GM18517 (cell line): ENCODE results near the gene OR4D1.
"Not testable (repeated sequence)": the region's sequence is repeated elsewhere in the genome, so short reads cannot be mapped to it uniquely, and the experiment has no call there.

ENCODE experiments used
- ATAC-seq: cut with Tn5 transposase; IDR thresholded peaks from one replicate; pipeline ENCODE4 v1.9.1; 2021; ENCODE audit warnings: mild to moderate bottlenecking, moderate library complexity; ENCODE audit not compliant: unreplicated experiment

Gene OR4D1

DNA sequence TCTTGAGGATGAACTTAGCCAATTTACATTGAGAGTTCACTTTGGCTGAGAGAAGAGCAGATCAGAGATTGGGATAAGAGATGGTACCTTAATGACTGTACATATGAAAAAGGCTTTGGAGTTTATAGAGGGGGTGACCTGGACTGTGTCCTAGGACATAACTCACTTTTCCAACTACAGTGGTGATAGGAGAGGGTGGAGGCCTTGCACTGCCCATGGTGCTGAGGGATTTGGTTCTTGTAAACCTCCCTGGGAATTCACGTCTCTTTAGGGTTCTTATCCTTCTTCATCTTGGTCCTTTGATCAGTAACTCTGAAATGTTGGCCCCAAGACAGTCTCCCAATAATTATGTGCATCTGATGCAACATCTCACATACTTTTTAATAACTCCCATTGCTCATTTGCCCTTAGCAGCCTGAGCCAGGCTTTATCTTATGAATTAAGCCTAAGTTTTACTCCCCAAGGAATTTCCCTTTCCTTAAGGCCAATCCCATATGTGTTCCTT is at the start of gene OR4D1:
OR4D1 (plus strand) TSS at position 455 of the 505 bp plus-strand sequence. CDS start 6,770 bp downstream, outside the sequence.
- ATAC-seq: no peak

DNA sequence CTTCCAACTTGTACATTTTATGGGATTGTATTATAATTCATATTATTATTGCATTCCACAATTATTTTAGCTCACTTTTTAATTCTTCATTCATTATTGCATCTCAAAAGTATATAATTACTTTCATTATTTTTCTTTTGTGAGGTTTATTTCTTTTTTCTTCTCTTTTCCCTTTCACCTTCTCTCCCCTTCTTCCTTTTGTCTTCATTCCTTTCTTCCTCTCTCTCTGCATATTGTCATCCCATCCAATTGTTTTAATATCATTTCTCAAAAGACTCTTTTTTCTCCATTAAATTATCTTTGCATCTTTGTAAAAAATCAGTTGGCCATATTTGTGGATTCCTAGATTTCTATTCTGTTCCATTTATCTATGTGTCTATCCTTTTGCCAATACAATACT is 47.7 kb upstream of the OR4D1 start:
- no peak for ATAC-seq

DNA sequence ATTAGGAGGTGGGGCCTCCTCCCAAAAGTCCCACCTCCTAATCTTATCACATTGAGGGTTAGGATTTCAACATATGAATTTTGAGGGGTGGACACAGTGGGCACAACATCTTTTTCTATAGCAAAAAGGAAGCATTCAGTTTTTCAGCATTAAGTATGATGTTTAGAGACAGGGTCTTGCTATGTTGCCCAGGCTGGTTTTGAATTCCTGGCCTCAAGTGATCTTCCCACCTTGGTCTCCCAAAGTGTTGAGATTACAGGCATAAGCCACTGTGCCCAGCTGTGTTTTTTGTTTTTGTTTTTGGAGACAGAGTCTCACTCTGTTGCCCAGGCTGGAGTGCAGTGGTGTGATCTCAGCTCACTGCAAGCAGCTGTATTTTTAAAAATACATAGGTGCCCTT is 46.3 kb upstream of the OR4D1 start:
- not testable (repeated sequence) for ATAC-seq

DNA sequence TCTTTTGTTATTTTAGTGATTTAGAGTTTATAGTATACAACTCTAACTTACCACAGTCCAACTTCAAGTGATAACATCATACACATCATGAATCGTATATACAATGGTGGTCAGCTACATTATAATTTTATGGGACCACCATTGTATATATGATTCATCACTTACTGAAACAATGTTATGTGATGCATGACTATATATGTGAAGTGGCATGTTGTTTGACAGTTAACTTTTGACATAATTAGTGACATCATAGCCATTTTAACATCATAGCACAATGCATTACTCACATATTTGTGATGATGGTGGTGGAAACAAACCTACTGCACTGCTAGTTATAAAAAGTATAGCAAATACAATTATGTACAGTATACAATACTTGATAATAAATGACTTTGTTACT is 43.1 kb upstream of the OR4D1 start:
- ATAC-seq: no peak

DNA sequence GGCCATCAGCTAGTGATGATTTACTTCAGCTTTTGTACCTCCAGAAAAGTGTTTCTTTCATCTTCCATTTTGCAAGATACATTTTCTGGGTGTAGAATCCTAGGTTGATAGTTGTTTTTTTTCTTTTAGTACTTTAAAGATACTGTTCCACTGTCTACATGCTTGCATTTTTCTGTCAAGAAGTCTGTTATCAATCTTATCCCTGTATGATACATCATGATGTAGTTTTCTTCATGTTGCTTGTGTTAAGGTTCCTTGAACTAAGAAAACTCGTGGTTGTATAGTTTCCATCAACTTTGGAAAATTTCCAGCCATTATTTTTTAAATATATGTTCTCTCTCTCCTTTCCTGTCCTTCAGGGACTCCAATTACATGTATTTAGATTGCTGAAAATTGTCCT is 40.9 kb upstream of the OR4D1 start:
- ATAC-seq: no peak

- no peak for ATAC-seq
Observed at GRCh38 chr17:58109197-58109596, 39.0 kb upstream of the OR4D1 start.

DNA sequence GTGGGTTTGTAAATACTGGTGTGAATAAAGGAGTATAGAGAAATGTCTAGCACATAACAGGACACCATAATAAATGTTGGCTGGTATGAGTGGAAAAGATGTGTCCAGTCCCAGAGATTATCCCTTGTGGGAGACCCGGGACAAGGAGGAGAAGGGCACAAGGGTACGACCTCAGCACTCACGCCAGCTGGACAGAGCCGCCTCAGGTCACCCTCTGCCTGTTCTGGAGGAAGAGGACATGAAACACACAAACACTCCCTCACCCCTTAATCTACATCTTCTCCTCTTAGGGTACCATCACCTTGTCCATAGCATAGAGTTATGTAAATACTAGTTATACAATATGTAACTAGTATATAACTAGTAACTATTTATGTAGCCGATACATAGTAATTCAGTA is 38.2 kb upstream of the OR4D1 start:
- no peak for ATAC-seq

GRCh38 chr17:58111676-58112075 is 36.5 kb upstream of the OR4D1 start:
- no peak for ATAC-seq

DNA sequence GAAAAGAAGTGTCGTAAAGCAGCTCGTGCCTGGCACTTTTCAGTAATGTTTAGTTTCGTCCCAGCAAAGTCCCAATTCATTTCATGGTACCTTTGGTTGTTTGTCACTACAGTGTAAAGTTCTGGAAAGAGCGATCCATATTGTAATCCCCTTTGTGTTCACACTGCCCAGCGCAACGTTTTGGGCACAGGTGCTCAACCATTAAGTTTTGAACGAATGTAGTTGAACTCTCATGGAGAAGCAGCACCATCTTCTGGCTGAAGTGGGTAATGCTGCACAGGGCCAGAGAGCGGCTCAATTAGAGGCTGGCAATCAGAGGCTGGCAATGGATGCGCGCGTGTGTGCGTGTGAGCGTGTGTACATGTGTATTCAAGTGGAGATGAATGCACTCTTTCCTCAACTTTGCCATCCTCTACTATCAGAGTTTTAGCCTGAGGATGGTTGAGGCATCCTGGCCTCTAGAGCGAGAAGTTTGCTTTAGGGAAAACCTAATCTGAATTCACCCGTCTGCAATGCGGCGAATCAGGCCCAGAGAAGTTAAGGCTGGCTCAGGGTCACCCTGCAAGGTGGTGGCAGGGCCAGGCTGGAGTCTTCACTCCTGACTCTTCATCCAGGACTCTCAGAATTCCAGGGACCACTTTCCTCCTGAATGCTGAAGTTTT is 35.1 kb upstream of the OR4D1 start:
- ATAC-seq: no peak

DNA sequence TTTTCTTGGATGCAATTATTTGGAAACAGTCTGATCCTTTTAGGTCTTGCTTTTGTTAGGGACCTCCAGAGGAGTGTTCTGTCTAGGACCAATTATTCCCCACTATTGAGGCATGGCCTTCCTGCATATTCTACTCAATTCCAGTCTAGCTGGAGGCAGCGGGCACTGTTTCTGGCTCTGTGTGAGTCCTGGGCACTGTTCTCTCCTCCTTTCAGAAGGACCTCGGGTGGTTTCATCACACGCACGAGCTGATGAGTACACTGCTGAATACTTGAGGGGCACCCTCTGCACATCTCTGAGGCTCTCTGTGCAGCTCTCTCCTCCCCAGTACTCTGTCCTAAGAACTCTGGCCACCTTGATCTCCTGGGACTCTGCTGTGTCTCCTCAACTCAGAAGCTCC is 34.2 kb upstream of the OR4D1 start:
- ATAC-seq: no peak

GRCh38 chr17:58117382-58117781 is 30.8 kb upstream of the OR4D1 start:
- ATAC-seq: no peak

DNA sequence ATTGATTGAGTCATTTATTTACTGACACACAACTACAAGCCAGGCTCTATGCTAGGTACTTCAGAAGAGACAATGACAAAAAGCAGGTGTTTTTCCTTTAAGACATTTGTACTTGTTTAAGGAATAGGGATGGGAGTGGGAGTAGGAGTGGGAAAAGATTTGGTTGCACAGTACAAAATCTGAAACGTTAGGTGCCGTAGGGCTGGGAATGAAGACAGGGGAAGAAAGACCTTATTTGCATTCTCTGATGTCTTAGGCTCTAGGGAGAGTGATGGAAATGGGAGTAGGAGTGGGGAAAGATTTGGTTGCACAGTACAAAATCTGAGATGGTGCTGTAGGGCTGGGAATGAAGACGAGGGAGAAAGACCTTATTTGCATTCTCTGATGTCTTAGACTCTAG is 28.7 kb upstream of the OR4D1 start:
- no peak for ATAC-seq

- no peak for ATAC-seq
Observed at GRCh38 chr17:58120195-58120822, 27.9 kb upstream of the OR4D1 start.

GRCh38 chr17:58121925-58122324 is 26.3 kb upstream of the OR4D1 start:
- no peak for ATAC-seq

DNA sequence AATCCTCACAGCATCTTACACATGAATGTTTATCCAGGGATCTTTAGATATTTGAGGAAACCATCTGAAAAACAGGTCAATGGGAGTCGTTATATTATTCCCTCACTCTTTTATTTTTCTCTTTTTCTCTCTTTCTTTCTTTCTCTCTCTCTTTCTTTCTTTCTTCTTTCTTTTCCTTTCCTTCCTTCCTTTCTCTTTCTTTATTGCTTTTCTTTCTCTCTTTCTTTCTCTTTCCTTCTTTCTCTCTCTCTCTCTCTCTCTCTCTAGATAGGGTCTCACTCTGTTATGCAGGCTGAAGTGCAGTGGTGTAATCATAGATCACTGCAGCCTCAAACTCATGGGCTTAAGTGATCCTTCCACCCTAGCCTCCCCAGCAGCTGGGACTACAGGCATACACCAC is 20.3 kb upstream of the OR4D1 start:
- no peak for ATAC-seq

DNA sequence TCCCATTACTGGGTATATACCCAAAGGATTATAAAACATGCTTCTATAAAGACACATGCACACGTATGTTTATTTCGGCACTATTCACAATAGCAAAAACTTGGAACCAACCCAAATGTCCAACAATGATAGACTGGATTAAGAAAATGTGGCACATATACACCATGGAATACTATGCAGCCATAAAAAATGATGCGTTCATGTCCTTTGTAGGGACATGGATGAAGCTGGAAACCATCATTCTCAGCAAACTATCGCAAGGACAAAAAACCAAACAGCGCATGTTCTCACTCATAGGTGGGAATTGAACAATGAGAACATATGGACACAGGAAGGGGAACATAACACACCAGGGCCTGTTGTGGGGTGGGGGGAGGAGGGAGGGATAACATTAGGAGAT is 15.5 kb upstream of the OR4D1 start:
- not testable (repeated sequence) for ATAC-seq

DNA sequence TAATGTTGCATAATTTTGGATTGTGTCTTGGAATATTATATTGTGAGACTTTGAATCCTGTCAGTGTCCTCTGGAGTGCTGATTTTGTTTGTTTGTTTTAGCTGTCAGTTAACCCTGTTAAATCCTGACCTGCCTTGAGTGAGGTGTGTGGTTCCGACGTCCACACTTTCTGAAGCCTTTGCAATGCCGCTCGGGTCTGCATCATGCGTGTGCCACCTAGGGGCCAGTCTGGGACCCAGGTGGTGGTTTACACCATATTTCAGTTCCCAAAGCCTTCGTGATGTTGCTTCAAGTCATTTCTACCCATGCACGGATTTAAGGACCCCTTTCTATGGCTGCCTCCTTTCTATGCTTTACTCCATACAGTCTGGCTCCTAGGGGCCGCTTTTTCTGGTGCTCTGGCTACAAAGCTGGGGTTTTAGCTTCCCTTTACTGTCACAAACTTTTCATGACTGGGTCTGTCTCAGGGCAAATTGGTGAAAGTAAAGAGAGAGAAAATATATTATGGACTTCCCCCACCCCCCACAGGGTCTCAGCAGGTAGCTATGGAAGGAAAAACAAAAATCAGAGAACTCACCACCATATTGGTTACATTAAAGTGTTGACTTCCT is 11.4 kb upstream of the OR4D1 start:
- no peak for ATAC-seq

GRCh38 chr17:58141505-58141904 is 6.7 kb upstream of the OR4D1 start:
- no peak for ATAC-seq

DNA sequence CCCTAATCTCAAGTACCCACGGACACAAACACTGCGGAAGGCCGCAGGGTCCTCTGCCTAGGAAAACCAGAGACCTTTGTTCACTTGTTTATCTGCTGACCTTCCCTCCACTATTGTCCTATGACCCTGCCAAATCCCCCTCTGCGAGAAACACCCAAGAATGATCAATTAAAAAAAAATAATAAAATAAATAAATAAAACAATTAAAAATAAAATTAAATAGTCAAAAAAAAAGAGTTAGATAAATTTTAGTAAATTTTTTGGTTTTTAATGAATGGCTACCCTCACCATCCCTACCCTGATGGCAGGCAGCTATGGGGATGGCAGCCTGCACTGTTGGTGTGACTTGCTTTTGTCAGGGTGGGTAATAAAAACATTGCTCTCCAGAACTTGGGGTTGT is 4.8 kb upstream of the OR4D1 start:
- ATAC-seq: not testable (repeated sequence)

- no peak for ATAC-seq
Observed at GRCh38 chr17:58144801-58145200, 3.4 kb upstream of the OR4D1 start.

DNA sequence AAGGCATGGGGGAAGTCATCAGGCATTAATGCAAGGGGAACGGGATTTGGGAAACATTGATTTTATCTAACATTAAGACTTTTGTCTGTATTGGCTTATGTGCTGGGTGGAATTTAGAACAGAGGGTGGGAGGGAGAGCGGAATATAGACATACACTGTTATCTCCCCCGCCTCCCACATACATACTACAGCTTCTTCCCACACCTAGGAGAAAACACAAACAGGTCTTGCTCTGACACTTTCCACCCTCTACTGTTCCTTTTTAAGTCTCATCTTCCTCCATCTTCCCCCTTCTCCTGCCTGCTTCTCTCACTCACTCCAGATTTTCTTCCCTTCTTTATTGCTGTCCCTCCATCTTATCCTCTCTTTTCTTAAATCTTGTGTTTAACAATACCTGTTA is 425 bp downstream of the OR4D1 start:
- ATAC-seq: no peak

DNA sequence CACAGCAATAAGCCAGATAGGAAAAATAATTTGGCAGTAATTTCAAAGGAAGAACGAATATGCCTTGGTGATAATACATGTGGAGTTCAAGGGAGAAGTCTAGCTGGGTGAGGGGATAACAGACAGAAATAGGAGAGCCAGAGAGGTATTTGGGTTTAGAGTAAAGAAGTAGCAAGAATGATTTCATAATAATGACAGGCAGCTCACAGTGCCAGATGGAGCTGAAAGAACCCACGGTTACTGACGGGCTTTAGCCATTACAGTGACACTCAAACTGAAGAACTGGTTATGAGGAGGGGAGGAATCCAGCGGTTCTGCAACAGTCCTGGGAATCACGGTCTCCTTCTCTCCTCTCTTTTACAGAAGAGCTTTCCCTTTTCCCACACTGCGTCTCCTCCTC is 2.2 kb downstream of the OR4D1 start:
- ATAC-seq: no peak
